HFFc6 (cell line): ENCODE results near the gene AKT3. TPM values are rescaled to one million over a fixed set of nuclear protein-coding genes. Genes with fewer than 3 reads are reported as not detected.
A peak's percentile ranks its signal among the peaks of the same experiment; 100 is the strongest.

Experiments used
- DNase-seq: peaks from one replicate; pipeline ENCODE4 v3.0.0-alpha.2; 2018
- H3K27ac Mint-ChIP-seq: 2 replicates; pipeline ENCODE4 v1.8.0; 2020; ENCODE audit warnings: mild to moderate bottlenecking, mixed read lengths
- H3K27me3 Mint-ChIP-seq: 2 replicates; pipeline ENCODE4 v1.8.0; 2021; ENCODE audit warnings: mild to moderate bottlenecking, moderate library complexity, mixed read lengths; ENCODE audit not compliant: insufficient read depth
- H3K36me3 Mint-ChIP-seq: 2 replicates; pipeline ENCODE4 v1.8.0; 2021; ENCODE audit warnings: low read depth, mixed read lengths
- H3K4me1 Mint-ChIP-seq: 2 replicates; pipeline ENCODE4 v1.8.0; 2020; ENCODE audit warnings: low read depth, mixed read lengths
- H3K4me3 Mint-ChIP-seq: 2 replicates; pipeline ENCODE4 v1.8.0; 2020; ENCODE audit warnings: mild to moderate bottlenecking, moderate library complexity, mixed read lengths
- H3K9me3 Mint-ChIP-seq: 2 replicates; pipeline ENCODE4 v1.8.0; 2020; ENCODE audit warnings: mild to moderate bottlenecking, mixed read lengths
- total RNA-seq, 6 experiments: library from RNA; stranded (reverse); fragmentation: NEBNext Ultra II Directional; extraction: Animal tissue kit (Norgen Biotek cat#: 25700); gene quantifications; 2 replicates in 1 of 6; 3 replicates in 5 of 6; pipeline ENCODE4 v1.2.3, GENCODE V29; 2021
- TF ChIP-seq, protein P1 (sequence below): fragments of 200-600 bp; sonication (generic); IDR thresholded peaks from 2 replicates; pipeline ENCODE4 v1.5.0; 2021; ENCODE audit warnings: antibody characterized with exemption, mild to moderate bottlenecking

AKT3 gene
- total RNA-seq, 6 experiments from 2014 or later: 66.8 to 85.4 (median 75.1) TPM

DNA sequence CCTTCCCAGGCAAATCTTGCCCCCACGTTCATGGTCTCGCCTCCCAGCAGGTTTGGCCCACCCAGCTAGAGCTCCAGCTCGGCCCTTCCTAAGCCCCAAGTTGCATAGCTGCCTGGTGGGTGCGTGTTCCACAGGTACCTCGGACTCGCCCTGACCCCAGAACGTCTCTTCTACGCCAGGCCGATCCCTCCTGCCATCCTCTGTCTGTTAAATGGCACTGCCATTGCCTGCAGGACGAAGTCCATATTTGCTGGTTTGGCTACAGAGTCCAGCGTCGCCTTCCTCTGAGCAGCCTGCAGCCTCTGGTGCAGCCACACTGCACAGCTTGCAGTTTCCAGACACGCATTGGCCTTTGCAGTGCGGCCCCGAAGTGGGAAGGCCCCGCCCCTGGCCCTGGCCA lies 366.1 kb downstream of the AKT3 start:
- Mint-ChIP-seq H3K36me3 (no peaks in the 10 kb centered on the region; the same call in 1 of the 2 replicates), H3K4me3 (no peak overlapping the region), H3K4me1 (peaks cover 24% of the 10 kb centered on the region), H3K27ac (no peak overlapping the region), H3K9me3 (no peaks in the 10 kb centered on the region), H3K27me3 (peaks cover 2% of the 10 kb centered on the region; the same call in 1 of the 2 replicates)
- DNase-seq: no peak
- TF ChIP-seq, protein P1, sequence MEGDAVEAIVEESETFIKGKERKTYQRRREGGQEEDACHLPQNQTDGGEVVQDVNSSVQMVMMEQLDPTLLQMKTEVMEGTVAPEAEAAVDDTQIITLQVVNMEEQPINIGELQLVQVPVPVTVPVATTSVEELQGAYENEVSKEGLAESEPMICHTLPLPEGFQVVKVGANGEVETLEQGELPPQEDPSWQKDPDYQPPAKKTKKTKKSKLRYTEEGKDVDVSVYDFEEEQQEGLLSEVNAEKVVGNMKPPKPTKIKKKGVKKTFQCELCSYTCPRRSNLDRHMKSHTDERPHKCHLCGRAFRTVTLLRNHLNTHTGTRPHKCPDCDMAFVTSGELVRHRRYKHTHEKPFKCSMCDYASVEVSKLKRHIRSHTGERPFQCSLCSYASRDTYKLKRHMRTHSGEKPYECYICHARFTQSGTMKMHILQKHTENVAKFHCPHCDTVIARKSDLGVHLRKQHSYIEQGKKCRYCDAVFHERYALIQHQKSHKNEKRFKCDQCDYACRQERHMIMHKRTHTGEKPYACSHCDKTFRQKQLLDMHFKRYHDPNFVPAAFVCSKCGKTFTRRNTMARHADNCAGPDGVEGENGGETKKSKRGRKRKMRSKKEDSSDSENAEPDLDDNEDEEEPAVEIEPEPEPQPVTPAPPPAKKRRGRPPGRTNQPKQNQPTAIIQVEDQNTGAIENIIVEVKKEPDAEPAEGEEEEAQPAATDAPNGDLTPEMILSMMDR: no peak

DNA sequence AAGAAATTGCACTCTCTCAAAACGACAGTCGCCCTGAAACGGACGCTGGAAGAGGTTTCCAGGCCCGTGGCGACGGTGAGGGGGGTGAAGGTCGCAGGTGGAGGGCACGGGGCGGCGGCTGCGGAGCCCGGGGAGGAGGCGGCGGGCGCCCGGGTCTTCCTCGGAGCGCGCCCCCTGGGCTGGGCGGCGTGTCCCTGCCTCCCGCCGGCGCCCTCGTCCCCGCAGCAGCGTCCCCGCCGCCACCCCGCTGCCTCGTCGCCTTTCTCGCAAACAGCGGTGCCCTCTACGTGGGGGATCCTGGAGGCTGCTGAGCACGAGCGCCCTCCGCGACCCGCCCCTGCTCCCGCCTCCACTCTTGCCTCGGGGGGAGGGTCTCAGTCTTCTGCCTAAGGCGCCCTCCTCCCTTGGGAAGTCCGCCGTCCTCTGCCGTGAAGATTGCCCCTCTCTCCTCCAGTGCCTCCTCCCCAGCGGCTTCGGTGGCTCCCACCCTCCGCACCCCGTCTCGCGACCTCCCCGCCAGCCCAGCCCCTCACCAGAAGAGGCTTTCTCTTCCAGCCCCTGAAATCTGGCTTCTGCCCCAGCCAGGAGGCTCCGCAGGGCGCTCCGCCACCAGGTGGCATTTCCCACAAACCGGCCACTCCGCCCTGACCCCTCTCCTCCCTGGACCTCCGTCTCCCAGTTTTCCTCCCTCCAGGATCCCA lies 366.8 kb downstream of the AKT3 start:
- peak overlapping the region; percentile 54; the same call in 1 of the 2 replicates for H3K4me3 Mint-ChIP-seq
- no peak for DNase-seq
- no peaks in the 10 kb centered on the region for H3K9me3 Mint-ChIP-seq
- TF ChIP-seq, protein P1: peak; percentile 19; the same call in 1 of the 2 replicates
- H3K27me3 Mint-ChIP-seq: peaks cover 3% of the 10 kb centered on the region; the same call in 1 of the 2 replicates
- H3K4me1 Mint-ChIP-seq: peaks cover 24% of the 10 kb centered on the region
- H3K36me3 Mint-ChIP-seq: no peaks in the 10 kb centered on the region; the same call in 1 of the 2 replicates
- peak overlapping the region; percentile 72; the same call in 1 of the 2 replicates for H3K27ac Mint-ChIP-seq

DNA sequence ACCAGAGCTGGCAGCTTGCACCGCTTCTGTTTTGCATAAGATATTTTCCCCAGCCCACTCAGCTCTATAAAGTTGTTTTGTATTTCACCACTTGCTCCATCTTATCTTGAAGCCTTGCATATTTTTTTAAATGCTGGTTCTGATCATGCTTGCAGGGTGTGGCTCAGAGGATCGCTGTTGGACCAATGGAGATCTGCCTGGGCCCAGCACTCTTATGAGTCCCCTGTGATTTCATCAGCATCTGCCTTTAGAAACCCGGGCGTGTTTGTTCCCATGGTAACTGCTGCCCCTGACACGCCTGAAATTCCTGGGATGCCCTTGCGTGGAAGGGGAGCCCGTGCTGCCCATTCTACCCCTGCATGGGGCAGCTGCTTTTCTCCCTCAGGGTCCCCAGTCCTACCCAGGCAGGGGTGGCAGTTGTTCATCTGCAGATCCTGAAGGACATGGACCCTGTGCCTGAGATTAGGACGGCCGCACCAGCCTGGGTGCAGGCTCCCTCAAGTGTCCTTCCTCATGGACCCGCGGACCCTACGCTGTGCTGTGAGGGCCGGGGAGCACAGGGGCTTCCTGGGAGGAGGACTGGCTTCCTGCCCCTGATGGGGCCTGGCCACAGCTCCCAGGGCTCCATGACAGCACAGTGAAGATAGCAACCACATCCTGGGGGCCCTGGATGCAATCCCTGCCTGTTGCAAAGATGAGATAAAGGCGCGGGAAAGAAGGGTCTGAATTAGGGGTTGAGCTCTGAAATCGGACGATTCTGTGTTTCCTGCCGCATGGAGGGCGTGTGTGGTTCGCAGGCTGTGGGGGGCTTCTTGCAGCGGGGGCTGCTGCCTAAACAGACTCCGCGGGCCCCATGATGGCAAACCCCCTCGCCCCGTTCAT lies 367.7 kb downstream of the AKT3 start:
- TF ChIP-seq, protein P1: no peak
- Mint-ChIP-seq H3K27ac (peak overlapping the region; percentile 72), H3K9me3 (no peaks in the 10 kb centered on the region), H3K36me3 (no peaks in the 10 kb centered on the region; the same call in 1 of the 2 replicates), H3K4me3 (peak overlapping the region; percentile 54; the same call in 1 of the 2 replicates), H3K27me3 (peaks cover 3% of the 10 kb centered on the region; the same call in 1 of the 2 replicates), H3K4me1 (peaks cover 24% of the 10 kb centered on the region)
- peak; percentile 75 for DNase-seq

DNA sequence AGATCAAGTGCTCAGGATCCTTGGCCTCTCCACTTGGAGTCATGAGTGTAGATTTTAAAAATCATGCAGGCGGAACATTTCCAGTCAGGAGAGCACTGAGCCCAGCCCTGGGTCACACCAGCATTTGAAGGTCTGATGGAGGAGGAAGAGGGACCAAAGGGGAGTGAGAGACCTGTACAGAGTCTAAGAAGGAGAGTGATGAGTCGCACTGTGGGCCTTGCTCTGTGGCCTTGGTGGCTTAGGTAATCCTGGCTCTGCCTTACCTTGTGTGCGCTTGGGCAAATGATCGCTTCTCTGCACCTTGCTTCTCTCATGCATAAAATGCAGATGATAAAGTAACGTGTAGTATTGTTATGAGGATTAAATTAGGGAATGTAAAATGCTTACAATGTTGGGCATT lies 368.9 kb downstream of the AKT3 start:
- H3K27me3 Mint-ChIP-seq: peaks cover 3% of the 10 kb centered on the region; the same call in 1 of the 2 replicates
- TF ChIP-seq, protein P1: no peak
- no peak for DNase-seq
- no peaks in the 10 kb centered on the region for H3K36me3 Mint-ChIP-seq
- H3K27ac Mint-ChIP-seq: peak overlapping the region; percentile 24; the same call in 1 of the 2 replicates
- H3K4me3 Mint-ChIP-seq: no peak overlapping the region; the same call in 1 of the 2 replicates
- H3K4me1 Mint-ChIP-seq: peaks cover 24% of the 10 kb centered on the region
- no peaks in the 10 kb centered on the region for H3K9me3 Mint-ChIP-seq

DNA sequence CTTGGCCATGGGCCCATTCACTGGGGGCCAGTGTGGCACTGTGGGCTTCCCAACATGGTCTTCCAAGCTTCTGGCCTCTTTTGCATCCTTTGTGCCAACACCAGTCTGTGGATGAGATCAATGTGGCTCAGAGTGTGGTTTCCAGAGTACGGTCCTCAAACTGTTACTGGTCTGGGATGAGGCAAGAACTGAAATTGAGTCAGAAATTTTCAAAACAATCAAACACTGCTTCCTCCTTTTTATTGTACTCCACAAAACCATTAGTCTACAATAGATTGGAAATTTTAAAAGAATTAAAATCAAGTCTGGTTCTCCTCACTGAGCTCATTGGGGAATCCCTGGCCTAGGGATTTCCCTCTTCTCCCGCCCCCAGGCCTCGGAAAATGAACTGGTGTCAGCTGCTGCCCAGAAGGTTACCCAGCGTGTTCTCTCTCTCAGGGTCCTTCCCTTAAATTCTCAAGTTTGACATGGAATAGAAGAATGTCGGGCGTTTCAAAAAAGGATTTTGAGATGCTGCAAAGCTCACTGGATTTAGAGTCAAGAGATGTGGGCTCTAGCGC lies 372.2 kb downstream of the AKT3 start:
- H3K27ac Mint-ChIP-seq: no peak overlapping the region
- H3K4me3 Mint-ChIP-seq: no peak overlapping the region
- H3K4me1 Mint-ChIP-seq: peaks cover 29% of the 10 kb centered on the region
- peaks cover 2% of the 10 kb centered on the region; the same call in 1 of the 2 replicates for H3K27me3 Mint-ChIP-seq
- TF ChIP-seq, protein P1: no peak
- no peaks in the 10 kb centered on the region for H3K9me3 Mint-ChIP-seq
- no peak for DNase-seq
- H3K36me3 Mint-ChIP-seq: no peaks in the 10 kb centered on the region
